ENCODE measurements around the gene CEP131. TPM values are rescaled to one million over a fixed set of nuclear protein-coding genes. Genes with fewer than 3 reads are reported as not detected.

Gene CEP131
- total and polyA plus RNA-seq, 2 of the 8 experiments (the other 6 are each of a cell fraction or from before 2014, with no cell fraction given) = 5.9 to 23.2 TPM

DNA sequence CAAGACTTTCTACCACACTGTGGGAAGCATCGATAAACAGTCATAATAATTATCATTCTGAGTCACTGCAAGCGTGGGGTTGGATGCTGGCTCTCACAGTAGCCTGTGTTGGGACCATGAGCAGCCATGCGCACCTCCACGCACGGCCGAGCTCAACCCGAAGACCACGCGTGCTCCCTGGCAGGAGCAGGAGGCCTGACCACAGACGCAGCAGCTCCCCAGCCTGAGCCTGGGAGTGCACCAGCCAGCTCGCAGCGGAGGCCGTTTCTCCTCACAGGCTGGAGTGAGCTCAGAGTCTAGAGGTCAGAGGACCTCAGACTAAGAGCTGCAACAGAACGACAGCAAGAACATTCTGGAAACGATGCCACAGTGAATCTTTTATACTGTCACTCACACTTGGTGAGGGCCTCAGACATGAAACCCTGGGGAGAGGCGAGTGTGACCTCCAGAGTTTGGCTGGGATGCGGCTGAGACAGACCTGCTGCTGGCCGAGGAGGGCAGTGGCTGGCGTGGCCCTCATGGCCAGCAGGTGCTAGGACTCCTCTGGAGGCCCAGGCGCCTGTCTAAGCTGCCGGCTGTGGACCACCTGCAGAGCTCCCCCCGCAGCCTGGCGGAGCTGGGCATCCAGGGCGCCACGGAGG, 22.4 kb upstream of the CEP131 start:
- Histone ChIP-seq H3K9me3 (ENCODE audit: insufficient read depth in 2 of 2, low read depth in 1 of 2, low read length in 1 of 2) (no peaks in the 10 kb centered on the region), H3K9ac (replicated peaks in 1 of 4; ENCODE audit: extremely low read depth in 1 of 4, low read depth in 3 of 4, low read length in 3 of 4) (no peak overlapping the region), H4K91ac (replicated peaks; ENCODE audit: insufficient read length, low read length) (no peak overlapping the region), H3K4ac (replicated peaks; ENCODE audit: insufficient read length, low read depth, low read length) (no peak overlapping the region), H3K56ac (replicated peaks; ENCODE audit: insufficient read length, low read depth, low read length) (no peak overlapping the region), H3K36me3 (ENCODE audit: control insufficient read depth in 2 of 4, insufficient read depth in 4 of 4, low read length in 3 of 4) (no peaks in the 10 kb centered on the region), H3K27ac (ENCODE audit: low read depth, low read length) (no peak overlapping the region), H3K4me1 (replicated peaks in 1 of 4; ENCODE audit: control insufficient read depth in 3 of 4, insufficient read depth in 4 of 4, low read length in 3 of 4) (peaks cover 0 to 6% (median 1%) of the 10 kb centered on the region in 4 experiments; a peak in 2 of 7 replicates), H3K79me2 (ENCODE audit: control insufficient read depth in 1 of 2, insufficient read depth in 2 of 2, low read length in 2 of 2) (peaks cover 0 to 6% of the 10 kb centered on the region in 2 experiments; a peak in 2 of 4 replicates), H2BK12ac (ENCODE audit: low read depth, low read length) (no peak overlapping the region), H3K23me2 (ENCODE audit: low read depth, low read length) (peaks cover under 1% of the 10 kb centered on the region; the same call in 1 of the 2 replicates), H3K27me3 (replicated peaks in 1 of 4; ENCODE audit: control insufficient read depth in 3 of 4, extremely low read depth in 1 of 4, insufficient read depth in 3 of 4, low read length in 3 of 4) (no peaks in the 10 kb centered on the region), H2AFZ (ENCODE audit: low read length) (no peak overlapping the region), H4K5ac (ENCODE audit: insufficient read length, low read depth, low read length) (no peak overlapping the region), H3K14ac (ENCODE audit: insufficient read length) (no peak overlapping the region), H2BK15ac (ENCODE audit: low read length) (no peak overlapping the region), H4K8ac (ENCODE audit: extremely low read depth, insufficient read depth, low read length) (peak overlapping the region; percentile 77; the same call in 1 of the 2 replicates), H2AK5ac (ENCODE audit: low read depth, low read length) (no peak overlapping the region), H2BK20ac (ENCODE audit: low read length) (no peak overlapping the region), H3K4me2 (ENCODE audit: insufficient read depth in 1 of 2, low read depth in 2 of 2, low read length in 2 of 2) (no peak overlapping the region), H4K20me1 (replicated peaks in 1 of 2; ENCODE audit: control insufficient read depth in 1 of 2, insufficient read depth in 2 of 2, low read length in 2 of 2) (peaks cover 10 to 17% of the 10 kb centered on the region in 2 experiments), H3K18ac (ENCODE audit: extremely low read depth, low read length) (no peak overlapping the region), H2BK5ac (ENCODE audit: low read depth, low read length) (no peak overlapping the region), H2BK120ac (replicated peaks; ENCODE audit: low read depth, low read length) (no peak overlapping the region), H3K4me3 (ENCODE audit: extremely low read depth in 1 of 4, insufficient read depth in 2 of 4, low read depth in 3 of 4, low read length in 4 of 4) (no peak overlapping the region), H3K79me1 (ENCODE audit: low read depth, low read length) (no peaks in the 10 kb centered on the region; the same call in 1 of the 2 replicates), H3K23ac (ENCODE audit: insufficient read length) (no peak overlapping the region)
- ChIA-PET POLR2A (ENCODE audit: partially characterized antibody) (interaction anchor here (0.8 to 2.7 kb wide), 11 partner anchors 11 to 247 kb away, joined by 3 to 8 read pairs (median 4); partner anchors contain the start of gene PVALEF), CTCF (ENCODE audit: partially characterized antibody) (interaction anchor here (0.8 to 1.7 kb wide), 9 partner anchors 10 to 293 kb away, joined by 3 to 6 read pairs (median 4); no protein-coding TSS in a partner anchor)
- no peak for TF ChIP-seq EZH2 (IDR thresholded peaks at IDR 0.05; ENCODE audit: low read depth, low read length, severe bottlenecking)
- TF ChIP-seq POLR2AphosphoS5 (IDR thresholded peaks at IDR 0.05; ENCODE audit: low read depth, low read length) = peak; percentile 57; the same call in 1 of the 2 replicates
- 93% methylated on average over 25 of the region's 25 CpGs; no CpG with 5 or more reads in 1 of the 2 experiments for WGBS, 2 experiments (ENCODE audit: extremely low coverage in 1 of 2, insufficient coverage in 1 of 2, insufficient read length in 1 of 2, insufficient replicate concordance in 2 of 2, low coverage in 1 of 2, low lambda C conversion rate in 2 of 2, missing lambda C conversion rate in 1 of 2)
- DNase-seq (ENCODE audit: low read depth in 1 of 2, low spot score in 2 of 2) (no peak), FAIRE-seq (no peak)

Data from H1 (cell line).